ENCODE results near the gene KNTC1.

KNTC1 gene

GRCh38 chr12:122659579-122659978, 132.5 kb downstream of the KNTC1 start:
- DNase-seq = no peak

DNA sequence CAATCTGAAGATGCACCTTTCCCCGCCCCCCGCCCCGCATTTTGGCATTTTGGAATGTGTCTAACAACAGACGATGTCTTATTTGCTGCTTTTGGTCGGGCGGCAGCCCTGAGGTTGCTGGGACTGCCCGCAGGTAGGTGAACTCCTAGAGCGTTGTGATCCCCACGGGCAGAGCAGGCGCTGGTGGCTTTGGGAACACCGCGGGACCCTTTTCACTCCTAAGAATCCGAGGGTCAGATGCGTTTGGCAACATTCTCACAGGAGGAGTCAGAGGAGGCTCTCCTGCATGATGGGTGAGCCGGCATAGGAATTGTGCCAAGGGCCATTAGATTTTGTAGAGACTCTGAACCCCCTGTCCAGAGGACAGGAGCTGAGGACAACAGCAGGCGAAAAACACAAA, 134.2 kb downstream of the KNTC1 start:
- DNase-seq = no peak

DNA sequence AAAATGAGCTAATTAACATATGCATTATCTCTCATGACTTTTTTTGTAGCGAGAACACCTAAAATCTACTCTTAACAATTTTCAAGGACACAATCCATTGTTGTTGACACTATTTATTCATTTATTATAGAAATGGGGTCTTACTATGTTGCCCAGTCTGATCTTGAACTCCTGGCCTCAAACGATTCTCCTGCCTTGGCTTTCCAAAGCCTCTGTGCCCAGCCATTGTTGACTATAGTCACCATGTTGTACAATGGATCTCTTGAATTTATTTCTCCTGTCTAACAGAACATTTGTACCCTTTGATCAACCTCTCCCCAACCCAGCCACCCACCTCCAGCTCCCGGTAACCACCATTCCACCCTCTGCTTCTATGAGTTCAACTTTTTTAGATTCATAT, 134.9 kb downstream of the KNTC1 start:
- no peak for DNase-seq

DNA sequence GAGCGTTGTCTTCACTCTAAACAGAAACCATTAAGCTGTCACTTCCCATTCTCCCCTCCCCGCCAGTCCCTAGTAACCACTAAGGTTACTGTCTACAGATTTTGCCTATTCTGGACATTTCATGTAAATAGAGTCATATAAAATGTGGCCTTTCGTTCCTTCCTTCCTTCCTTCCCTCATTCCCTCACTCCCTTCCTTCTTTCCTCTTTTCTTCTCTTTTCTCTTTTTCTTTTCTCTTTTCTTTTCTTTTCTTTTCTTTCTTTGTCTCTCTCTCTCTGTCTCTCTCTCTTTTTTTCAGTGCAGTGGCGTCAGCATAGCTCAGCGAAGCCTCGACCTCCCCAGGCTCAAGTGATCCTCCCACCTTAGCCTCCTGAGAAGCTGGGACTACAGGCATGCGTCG, 138.3 kb downstream of the KNTC1 start:
- DNase-seq = no peak

GRCh38 chr12:122665759-122666158, 138.7 kb downstream of the KNTC1 start:
- no peak for DNase-seq

GRCh38 chr12:122668268-122668667, 141.2 kb downstream of the KNTC1 start:
- no peak for DNase-seq

DNA sequence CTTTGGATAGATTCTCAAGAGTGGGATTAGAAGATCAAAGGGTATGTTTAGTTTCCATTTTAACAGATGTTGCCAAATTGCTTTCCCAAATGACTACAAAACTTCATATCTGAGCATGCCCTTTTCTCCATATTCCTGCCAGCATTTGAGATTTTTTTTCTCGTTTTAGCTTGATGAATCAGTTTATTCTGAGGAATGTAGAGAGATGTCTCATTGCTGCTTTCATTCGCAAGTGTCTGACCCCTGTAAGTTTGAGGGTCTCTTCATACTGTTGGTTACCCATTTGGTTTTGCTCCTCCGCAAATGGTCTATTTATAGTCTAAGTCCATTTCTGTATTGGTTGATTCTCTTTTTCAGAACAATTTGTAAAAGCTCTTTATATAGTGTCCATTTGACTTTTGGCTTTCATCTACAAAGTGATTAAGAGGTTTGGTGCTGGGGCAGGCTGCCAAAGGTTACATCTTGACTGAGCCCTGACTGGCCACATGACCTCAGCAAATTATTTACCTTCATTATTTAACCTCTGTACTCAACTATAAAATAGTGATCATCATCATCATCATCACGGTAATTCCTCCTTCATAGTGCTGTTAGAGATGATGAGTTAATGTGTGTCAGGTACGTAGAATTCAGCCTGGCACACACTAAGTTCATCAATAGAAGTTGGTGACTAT, 142.5 kb downstream of the KNTC1 start:
- DNase-seq = no peak

- DNase-seq = no peak
Measured at GRCh38 chr12:122672515-122672914, 145.5 kb downstream of the KNTC1 start.

Data from fibroblast of skin of scalp (primary cell).